M059J (cell line): ENCODE data around the gene LBHD1. TPM values are rescaled to one million over a fixed set of nuclear protein-coding genes. Genes with fewer than 3 reads are reported as not detected.
"Not testable (repeated sequence)": the region's sequence is repeated elsewhere in the genome, so short reads cannot be mapped to it uniquely, and the experiment has no call there.

Source experiments
- DNase-seq: peaks from one replicate; pipeline ENCODE4 v3.0.0-alpha.2; 2012; ENCODE audit warnings: low read depth
- total RNA-seq: library from RNA; depleted of rRNA; stranded (reverse); fragments of >200 nt; shearing (Covaris generic); gene quantifications from 2 replicates; pipeline ENCODE4 v1.2.3, GENCODE V29; 2014

Gene LBHD1
- total RNA-seq, 1 experiment from 2014 or later, result 6.1 TPM

DNA sequence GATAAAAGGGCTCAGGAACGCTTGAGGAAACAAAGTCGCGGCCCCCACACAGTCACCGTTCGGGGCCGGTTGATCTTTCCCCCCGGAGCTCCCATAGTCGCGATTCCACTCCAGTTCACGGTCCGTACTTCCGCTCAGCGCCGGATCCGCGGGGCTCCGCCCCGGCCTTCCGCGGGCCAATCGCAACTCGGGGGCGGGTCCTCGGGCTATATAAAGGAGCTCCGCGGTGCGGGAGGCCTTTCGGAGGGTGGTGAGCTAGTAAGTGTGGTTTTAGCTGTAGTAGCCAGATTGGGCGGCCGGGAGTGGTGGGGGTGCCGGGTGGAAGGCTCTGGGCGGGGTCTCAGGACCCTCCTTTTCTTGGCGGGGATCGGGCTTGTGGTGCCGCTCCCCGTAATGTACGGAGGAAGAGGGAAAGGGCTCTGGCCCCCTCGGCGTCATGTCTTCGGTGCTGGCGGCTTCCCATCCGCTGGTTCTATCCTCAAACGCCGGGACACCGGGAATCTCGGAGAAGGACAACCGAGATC lies 6.9 kb downstream of the LBHD1 start, which contains the start of the genes C11orf98 and CSKMT:
TSS of gene C11orf98 (minus strand) at position 136 of the 524 bp plus-strand sequence. CDS start at position 95, 41 bp downstream.
TSS of gene CSKMT (plus strand) at position 238 of the 524 bp plus-strand sequence. CDS start 568 bp downstream, outside the sequence.
- peak; percentile 89 for DNase-seq

DNA sequence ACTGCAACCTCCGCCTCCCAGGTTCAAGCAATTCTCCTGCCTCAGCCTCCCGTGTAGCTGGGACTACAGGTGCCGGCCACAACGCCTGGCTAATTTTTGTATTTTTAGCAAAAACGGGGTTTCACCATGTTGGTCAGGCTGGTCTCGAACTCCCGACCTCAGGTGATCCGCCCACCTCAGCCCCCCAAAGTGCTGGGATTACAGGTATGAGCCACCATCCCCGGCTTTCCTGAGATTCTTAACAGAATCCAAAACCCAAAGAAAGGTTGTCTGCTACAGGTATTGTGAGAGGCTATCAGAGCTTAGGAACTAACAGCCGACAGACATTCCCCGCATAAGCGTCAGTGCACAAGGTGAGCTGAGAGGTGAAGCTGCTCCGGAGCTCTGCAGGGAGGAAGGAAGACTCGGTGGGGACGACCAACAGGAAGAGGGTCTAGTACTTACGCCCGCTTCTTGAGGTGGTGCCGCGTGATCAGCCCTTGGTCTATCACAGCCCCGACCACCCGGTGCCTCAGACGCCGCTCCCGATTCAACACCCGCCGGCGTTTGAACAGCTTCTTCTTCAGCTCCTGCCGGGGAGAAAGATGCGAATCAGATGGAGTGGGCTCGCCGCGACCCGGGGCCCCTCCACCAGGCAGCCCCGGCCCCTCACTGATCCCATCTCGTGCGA lies 7.5 kb downstream of the LBHD1 start:
- peak; percentile 70 for DNase-seq

DNA sequence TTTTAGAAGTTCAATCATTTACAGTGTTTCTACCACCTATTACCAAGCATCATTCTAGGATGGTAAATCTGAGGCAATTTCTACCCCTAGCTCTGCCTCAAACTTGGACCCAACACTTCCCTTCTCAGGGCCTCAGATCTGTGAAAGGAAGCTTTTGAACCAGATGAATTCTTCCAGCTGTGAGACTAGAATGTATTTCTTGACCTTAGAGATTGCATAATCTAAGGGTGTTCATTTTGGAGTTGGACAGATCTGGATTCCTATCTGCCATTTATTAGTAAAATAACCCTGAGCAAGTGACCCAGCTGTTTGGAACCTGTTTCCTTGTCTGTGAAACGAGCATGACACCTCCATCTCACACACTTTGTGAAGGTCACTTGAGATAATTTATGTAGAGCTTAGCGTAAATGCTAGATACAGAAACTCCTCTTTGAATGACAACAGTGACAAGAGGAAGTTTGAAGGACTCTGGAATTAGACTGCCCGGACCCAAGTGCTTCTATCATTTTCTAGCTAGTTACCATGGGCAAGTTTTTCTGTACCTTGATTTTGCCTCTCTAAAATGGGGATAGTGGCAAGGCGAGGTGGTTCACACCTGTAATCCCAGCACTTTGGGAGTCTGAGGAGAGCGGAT lies 15.2 kb downstream of the LBHD1 start:
- no peak for DNase-seq

DNA sequence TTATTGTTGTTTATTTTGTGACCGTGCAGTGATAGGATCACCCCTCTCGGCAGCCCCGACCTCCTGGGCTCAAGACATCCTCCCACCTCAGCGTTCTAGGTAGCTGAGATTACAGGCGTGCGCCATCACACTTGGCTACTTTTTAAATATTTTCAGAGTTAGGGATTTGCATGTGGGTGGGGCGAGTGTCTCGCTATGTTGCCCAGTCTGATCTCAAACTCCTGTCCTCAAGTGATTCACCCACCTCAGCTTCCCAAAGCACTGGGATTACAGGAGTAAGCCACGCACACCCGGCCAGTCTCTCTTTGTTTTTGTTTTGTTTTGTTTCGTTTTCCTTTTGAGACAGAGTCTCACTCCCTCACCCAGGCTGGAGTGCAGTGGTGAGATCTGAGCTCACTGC lies 17.8 kb downstream of the LBHD1 start:
- no peak for DNase-seq

DNA sequence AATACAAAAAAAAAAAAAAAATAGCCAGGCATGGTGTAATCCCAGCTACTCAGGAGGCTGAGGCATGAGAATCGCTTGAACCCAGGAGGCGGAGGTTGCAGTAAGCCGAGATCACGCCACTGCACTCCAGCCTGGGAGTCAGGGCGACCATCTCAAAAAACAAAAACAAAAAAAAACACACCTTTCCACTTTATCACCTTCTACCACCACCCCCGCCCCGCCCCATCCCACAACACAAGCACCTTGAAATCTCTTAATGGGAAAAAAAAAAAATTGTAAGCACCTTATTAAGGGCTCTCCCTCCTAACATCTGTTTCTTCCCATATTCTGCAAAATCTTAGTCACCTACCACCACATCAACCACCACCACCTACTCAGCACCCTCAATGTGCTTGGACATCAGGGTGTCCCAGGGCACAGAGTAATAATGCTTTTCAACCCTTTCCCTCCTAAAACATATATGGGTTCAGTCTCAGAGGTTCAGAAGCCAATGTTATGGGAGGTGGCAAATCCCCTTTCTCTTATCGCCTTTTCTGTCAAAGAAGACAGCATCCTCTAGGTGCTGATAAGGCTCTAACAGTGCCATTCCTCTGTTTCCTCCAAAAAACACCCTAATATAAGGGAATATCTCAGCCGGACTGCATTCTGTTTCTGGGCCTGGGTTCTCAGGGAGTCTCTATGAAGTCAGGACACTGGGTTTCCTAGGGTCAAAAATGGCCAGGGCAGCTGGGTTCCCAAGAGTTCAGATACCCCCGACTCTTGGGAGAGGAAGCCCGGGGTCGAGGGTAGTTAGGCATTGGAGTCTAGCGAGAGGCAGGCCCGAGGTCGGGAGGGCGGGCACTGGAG lies 19.7 kb downstream of the LBHD1 start:
- no peak for DNase-seq

DNA sequence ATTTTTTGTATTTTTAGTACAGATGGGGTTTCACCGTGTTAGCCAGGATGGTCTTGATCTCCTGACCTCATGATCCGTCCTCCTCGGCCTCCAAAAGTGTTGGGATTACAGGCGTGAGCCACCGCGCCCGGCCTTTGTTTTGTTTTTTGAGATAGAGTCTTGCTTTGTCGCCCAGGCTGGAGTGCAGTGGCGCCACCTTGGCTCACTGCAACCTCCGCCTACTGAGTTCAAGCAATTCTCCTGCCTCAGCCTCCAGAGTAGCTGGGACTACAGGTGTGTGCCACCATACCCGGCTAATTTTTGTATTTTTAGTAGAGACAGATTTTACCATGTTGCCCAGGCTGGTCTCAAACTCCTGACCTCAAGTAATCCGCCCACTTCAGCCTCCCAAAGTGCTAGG lies 21.8 kb downstream of the LBHD1 start:
- not testable (repeated sequence) for DNase-seq

DNA sequence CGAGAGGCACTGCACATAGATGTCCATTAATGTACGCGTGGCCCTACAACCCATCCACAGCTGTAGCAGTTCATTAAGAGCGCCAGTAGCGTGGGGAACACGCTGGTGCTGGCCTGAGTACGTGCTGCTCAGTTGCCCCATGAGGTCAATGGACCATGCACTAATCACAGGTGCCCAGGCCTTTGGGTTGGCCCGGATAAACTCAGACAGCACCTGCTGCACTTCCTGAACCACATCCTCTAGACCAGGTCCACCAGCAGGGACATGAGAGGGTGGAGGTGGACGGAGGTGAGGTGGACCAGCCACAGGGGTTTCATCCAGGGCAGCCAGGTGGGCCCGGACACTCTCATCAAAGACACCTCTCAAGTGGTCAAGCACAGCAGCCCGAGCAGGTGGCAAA lies 22.6 kb downstream of the LBHD1 start:
- DNase-seq, result no peak

DNA sequence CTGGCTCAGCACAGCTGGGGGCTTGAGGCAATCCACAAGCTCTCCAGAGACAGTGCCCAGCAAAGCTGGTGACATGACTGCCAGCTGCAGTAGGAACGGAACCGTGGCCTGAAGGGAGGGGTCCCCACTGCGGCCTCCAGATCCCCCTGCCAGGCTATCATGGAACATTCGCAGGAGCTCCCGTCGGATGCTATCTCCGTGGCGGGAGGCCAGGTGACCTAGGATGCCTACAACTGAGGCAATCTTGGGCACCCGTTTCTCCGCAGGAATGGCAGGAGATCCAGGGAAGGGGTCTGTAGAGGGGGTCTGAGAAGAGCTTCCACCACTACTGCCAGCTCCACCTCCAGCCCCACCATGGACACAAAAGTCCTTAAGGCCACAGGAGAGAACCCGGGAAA lies 23.1 kb downstream of the LBHD1 start:
- DNase-seq, result no peak

DNA sequence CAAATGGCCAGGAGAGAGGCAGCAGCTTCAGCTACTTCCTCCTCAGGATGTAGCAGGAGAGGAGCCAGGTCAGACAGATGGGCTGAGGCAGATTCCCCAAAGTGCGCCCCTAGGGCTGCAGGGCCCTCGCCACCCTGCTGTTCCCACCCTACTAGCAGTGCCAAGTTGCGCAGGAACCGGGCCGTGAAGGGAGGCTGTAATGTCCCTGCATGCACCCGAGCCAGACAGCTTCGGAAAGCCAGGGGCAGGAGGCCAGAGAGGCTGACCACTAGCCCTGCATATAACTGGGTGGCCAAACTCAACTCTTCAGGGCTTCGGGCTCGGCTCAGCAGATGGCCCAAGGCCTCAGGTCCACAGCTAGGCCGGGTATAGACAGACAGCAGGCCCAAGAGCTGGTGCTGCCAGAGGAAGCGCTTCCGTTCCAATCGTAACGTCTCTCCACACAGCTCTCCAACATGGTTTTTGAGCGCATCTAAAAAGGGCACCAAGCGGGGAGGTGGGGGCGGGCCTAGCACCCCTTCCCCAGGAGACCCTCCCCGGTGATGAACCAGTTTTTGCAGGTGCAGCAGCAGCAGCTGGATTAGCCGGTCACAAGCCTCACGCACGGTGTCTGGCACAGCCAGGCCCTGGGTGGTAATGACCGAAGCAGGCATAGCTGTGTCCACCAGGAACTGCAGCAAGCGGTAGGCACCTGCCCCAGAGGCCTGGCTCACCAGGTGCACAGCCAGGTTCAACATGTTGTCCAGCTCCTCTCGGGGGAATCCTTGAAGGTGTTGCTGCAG lies 23.7 kb downstream of the LBHD1 start:
- no peak for DNase-seq

DNA sequence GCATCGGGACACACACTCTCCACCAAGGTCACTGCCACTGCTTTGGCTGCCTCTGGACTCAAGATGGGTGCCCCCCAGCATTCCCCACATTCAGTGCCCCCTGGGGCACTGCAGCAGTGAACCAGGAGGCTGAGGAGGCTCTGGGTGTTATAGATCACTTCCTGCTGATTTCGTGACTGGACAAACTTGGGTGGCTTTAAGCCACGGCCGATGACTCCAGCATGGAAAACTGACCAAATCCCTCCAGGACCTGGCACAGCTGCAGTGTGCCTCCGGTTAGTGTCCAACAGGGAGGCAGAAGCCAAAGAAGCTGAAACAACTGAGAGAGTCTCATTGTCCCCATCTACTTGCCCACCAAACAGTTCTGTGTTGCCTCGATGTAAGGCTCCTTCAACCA lies 24.5 kb downstream of the LBHD1 start:
- DNase-seq, result peak; percentile 32

DNA sequence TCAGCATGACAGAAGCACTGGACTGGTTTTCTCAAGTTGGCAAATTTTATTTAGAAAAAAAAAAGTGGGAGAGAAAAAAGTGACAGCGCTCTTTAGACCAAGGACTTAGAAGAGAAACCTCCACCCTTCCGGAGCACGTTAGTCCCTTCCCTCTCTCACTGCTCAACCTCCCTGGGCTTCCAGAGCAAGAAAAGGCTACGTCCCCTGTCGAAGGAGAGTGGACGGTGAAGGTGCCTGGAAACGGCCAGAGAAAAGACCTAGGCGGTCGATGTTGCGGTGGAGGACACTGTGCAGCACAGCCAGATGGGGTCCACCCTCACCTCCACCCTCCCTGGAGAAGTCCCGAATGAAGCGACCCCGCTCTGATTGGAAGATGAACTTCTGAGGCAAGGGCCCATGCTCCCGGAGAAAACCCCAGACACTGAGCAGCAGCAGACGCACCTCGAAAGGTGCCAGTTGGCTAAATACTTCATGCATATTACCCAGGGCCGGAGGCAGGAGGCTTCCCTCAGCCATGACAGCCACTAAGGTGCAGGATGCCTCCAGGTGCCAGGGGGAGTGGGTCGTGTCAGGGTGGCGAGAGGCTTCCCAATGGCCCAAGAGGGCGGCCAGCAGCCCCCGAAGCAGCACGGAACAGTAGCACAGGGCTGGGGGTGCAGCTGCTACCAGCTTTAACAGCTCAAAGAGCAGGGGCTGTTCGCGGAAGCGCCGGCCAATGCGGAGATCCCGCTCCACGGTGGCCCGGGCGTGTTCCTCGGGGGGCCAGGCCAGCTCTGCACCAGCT lies 25.1 kb downstream of the LBHD1 start:
- DNase-seq, result no peak

DNA sequence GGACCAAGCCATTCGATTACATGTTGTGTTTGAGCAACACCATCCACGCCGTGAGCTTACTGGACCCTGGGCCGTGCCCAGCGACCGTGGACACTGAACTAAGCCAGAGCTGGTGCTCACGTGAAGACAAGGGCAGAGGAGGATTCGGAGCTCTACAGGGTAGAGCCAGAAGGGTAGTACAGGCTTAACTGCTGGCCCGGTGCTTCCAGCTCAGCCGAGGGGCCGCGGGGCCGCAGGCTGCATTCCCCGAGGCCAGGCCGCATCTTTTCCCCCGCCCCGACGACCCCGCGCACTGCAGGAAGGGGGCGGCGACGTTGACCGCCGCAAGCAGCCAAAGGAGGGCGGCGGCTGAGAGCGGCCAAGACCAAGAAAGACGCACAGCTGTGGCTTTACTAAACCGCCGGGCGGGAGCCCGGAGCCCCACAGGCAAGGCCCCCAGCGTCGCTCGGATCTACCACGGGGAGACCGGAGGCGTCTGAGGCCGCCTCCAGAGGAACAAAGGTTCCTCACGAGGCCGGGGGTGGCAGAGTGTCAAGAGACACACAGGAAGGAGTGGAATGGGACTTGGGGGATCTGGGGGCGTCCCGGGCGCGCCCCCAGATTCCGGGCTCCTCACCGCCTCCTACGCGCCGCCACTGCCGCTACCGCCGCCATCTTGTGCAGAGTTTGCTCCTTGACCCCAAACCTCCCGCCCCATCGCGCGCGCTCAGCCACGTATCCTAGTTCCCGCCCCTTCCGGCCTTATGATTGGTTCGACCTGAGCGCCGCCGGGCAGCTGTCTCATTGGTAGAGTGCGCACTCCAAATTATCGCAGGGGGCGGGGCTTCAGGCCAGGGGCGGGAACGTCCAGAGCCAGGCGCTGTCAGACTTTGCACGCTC lies 25.9 kb downstream of the LBHD1 start, which contains the start of gene GANAB:
TSS of gene GANAB (minus strand) at position 668 of the 879 bp plus-strand sequence. CDS start at position 654, 14 bp downstream.
- peak; percentile 98 for DNase-seq

DNA sequence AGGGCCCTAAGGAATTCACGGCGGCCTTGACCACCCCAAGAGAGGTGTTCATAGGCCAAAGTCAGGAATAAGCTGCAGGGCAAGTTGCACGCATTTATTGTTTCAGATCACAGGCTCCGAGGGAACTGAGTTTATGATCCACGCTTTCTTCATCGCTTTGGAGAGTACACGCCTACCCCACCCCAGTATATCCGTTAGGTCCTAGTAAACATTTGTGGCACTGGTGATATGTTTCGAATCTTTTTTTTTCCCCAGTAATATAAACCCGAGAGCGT lies 26.5 kb downstream of the LBHD1 start:
- DNase-seq, result no peak

DNA sequence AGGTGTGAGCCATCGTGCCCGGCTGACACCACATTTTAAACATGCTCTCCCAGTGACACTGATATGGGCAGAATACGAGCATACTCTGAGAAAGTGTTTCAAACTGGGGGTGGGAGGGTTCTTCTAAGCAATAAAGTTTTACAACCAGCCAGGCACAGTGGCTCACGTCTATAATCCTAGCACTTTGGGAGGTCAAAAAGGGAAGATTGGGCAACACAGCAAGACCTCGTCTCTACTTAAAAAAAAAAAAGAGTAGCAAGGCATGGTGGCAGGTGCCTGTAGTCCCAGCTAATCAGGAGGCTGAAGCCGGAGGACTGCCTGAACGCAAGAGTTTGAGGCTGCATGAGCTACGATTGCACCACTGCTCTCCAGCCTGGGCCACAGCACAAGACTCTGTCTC lies 27.8 kb downstream of the LBHD1 start:
- DNase-seq, result no peak

DNA sequence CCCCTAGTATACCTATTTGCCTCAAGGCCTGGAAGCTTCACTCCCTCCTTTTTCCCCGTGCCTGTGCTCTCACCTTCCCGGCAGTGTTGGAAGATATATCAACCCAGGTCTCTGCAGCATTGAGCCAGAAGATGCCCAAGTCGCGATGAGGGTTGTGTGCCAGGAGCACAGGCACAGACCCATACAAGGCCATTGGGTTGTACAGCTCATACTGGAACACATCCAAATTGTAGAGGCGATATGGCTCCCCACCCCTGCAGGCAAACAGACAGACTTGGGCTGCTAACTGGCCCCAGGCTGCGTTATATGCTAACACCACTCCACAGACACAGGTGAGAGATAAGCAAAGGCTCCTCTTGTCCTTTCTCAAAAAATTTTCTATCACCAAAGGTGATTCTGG lies 39.6 kb downstream of the LBHD1 start:
- no peak for DNase-seq

DNA sequence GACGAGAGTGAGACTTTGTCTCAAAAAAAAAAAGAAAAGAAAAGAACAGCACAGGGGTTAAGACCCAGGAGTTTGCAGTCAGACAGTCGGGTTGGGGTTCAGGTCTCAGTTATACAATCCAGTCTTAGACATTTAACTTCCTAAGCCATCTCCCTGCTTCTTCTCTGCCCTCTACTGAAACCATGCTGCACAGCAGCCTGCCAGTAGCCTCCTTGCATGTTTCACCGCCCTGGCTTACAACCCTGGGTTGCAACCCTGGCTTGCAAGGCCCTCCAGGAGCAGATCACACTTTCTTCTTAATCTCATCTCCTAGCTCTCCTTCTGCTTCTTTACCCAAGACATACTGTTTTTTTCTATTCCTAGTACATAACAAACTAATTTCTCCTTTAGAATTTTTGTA lies 44.4 kb downstream of the LBHD1 start:
- DNase-seq, result no peak

DNA sequence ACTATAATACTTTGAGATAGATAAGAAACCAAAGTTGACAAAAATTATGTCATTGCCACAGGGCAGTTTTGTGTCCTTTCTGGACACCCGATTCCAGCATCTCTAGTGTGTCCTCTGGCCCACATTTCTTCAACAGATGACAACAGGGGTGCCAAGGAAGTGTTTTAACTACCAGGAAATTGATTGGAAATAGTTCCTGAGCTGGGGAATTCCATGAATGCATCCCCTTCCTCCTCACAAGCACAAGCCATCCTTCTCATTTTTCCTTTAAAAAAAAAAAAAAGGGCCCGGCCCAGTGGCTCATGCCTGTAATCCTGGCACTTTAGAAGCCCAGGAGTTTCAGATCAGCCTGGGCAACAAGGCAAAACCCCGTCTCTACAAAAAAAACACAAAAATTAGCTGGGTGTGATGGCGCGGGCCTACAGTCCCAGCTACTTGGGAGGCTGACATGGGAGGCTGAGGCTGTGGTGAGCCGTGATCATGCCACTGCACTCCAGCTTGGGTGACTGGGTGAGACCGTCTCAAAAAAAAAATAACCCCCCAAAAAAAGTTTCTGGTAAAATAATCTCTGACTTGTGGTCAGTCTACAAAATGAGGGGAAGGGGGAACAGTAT lies 49.5 kb downstream of the LBHD1 start:
- no peak for DNase-seq

DNA sequence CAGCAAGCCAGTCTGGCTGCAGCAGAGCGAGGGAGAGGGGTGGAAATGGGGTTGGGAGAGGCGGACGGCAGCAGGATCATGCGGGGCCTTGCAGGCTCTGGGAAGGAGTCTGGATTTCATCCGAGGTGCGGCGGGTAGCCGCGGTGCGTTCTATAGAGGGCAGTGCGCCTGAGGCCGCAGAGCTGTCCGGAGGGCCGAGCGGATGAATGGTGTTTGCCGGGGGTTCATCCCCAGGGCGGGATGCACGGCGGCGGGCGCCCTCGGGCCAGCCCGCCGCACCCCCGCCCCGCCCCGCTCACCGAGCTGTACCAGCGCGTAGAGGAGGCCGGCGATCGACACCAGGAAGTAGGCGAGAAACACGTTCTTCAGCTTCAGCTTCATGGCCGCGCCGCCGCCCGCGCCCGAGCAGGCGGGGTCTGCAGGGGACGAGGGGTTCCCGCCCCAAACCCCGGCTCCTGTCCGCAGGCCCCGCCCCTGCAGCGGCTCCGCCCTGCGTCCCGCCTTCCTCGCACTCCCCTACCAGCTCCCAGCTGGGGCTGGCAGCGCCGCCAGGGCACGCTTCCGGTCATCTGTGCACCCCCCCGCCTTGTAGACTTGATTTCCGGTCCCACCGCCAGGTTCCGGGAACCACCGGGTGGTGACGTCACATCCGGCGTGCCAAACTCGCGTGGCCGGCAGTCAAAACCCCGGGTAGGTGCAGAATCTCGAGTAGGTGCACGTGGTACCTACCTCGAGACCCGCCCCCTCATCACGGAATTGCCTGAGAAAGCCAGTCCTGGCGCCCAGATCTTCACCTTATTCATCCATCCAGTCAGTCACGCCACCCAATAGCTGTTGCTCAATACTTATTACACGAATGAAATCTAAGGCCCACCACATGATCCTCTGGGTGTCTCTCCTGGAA lies 50.2 kb downstream of the LBHD1 start, which contains the start of gene B3GAT3:
TSS of gene B3GAT3 (minus strand) at position 420 of the 904 bp plus-strand sequence. CDS start at position 381, 39 bp downstream.
- peak; percentile 98 for DNase-seq
